K562 (cell line): ENCODE data around the gene COL9A3.

Source experiments
- ARID2 ChIP-seq: fragments of 450-650 bp; IDR thresholded peaks from 2 replicates; pipeline ENCODE4 v1.6.1; 2017; ENCODE audit warnings: antibody characterized with exemption, mild to moderate bottlenecking
- EP300 ChIP-seq: IDR thresholded peaks from 2 replicates; pipeline ENCODE4 v1.6.1; 2012; ENCODE audit warnings: low read length, improper control_type of control experiment
- FOS ChIP-seq: IDR thresholded peaks from 3 replicates; pipeline ENCODE4 v1.6.1; 2011; ENCODE audit not compliant: insufficient read length; ENCODE audit errors: extremely low read depth
- GATA2 ChIP-seq: sonication (generic); formaldehyde crosslinking; IDR thresholded peaks from 2 replicates; pipeline ENCODE4 v1.4.0; 2020; ENCODE audit warnings: mild to moderate bottlenecking, missing genetic modification reagents
- POLR2A ChIP-seq: fragments of 450-650 bp; conservative IDR thresholded peaks from 2 replicates; pipeline ENCODE4 v1.6.1; 2016
- RCOR1 ChIP-seq, 2 experiments: IDR thresholded peaks; 2 replicates each; pipeline ENCODE4 v1.6.1; 2012; ENCODE audit warnings: low read depth in 2 of 2, low read length in 2 of 2, borderline replicate concordance in 1 of 2, improper control_type of control experiment in 1 of 2
- TFAM ChIP-seq: fragments of 250-450 bp; sonication (Bioruptor Pico); conservative IDR thresholded peaks from 2 replicates; pipeline ENCODE4 v1.5.0; 2021; ENCODE audit warnings: mild to moderate bottlenecking, moderate library complexity
- TF ChIP-seq, protein P1 (sequence below): sonication (generic); formaldehyde crosslinking; IDR thresholded peaks from 2 replicates; pipeline ENCODE4 v1.8.1; 2023; ENCODE audit warnings: mild to moderate bottlenecking, missing genetic modification reagents
- TF ChIP-seq, protein P2 (sequence below), 3 experiments: IDR thresholded peaks in 2 of 3; conservative IDR thresholded peaks in 1 of 3; 2 replicates each; pipeline ENCODE4 v1.5.1; 2011 to 2012; ENCODE audit warnings: low read length in 3 of 3, mild to moderate bottlenecking in 3 of 3, control low read depth in 2 of 3, improper control_type of control experiment in 1 of 3, inconsistent platforms in 1 of 3, low read depth in 1 of 3, mixed read lengths in 1 of 3, moderate library complexity in 1 of 3; ENCODE audit not compliant: insufficient read depth in 2 of 3
- TF ChIP-seq, protein P3 (sequence below): sonication (generic); formaldehyde crosslinking; IDR thresholded peaks from 2 replicates; pipeline ENCODE4 v1.9.0; 2022; ENCODE audit warnings: mild to moderate bottlenecking, missing genetic modification reagents

DNA sequence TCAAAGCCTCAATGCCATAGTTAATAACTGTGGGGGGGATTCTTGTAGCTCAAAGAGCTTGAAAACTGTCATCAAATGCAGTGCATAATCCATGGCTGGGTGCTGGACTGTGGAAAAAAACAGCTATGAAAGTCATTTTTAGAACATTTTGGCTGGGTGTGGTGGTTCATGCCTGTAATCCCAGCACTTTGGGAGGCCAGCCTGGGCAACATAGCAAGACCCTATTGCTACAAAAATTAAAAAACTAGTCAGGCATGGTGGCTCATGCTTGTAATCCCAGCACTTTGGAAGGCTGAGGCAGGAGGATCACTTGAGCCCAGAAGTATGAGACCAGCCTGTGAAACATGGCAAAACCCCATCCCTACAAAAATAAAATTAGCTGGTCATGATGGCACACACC lies 32.6 kb downstream of the COL9A3 start:
- TF ChIP-seq ARID2 = no peak
- TF ChIP-seq, protein P1, sequence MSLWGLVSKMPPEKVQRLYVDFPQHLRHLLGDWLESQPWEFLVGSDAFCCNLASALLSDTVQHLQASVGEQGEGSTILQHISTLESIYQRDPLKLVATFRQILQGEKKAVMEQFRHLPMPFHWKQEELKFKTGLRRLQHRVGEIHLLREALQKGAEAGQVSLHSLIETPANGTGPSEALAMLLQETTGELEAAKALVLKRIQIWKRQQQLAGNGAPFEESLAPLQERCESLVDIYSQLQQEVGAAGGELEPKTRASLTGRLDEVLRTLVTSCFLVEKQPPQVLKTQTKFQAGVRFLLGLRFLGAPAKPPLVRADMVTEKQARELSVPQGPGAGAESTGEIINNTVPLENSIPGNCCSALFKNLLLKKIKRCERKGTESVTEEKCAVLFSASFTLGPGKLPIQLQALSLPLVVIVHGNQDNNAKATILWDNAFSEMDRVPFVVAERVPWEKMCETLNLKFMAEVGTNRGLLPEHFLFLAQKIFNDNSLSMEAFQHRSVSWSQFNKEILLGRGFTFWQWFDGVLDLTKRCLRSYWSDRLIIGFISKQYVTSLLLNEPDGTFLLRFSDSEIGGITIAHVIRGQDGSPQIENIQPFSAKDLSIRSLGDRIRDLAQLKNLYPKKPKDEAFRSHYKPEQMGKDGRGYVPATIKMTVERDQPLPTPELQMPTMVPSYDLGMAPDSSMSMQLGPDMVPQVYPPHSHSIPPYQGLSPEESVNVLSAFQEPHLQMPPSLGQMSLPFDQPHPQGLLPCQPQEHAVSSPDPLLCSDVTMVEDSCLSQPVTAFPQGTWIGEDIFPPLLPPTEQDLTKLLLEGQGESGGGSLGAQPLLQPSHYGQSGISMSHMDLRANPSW (CRISPR knock-in tag) = no peak
- TF ChIP-seq, protein P2, sequence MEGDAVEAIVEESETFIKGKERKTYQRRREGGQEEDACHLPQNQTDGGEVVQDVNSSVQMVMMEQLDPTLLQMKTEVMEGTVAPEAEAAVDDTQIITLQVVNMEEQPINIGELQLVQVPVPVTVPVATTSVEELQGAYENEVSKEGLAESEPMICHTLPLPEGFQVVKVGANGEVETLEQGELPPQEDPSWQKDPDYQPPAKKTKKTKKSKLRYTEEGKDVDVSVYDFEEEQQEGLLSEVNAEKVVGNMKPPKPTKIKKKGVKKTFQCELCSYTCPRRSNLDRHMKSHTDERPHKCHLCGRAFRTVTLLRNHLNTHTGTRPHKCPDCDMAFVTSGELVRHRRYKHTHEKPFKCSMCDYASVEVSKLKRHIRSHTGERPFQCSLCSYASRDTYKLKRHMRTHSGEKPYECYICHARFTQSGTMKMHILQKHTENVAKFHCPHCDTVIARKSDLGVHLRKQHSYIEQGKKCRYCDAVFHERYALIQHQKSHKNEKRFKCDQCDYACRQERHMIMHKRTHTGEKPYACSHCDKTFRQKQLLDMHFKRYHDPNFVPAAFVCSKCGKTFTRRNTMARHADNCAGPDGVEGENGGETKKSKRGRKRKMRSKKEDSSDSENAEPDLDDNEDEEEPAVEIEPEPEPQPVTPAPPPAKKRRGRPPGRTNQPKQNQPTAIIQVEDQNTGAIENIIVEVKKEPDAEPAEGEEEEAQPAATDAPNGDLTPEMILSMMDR (IDR thresholded peaks at IDR 0.05 in 2 of 3, conservative IDR thresholded peaks at IDR 0.05 in 1 of 3; ENCODE audit: insufficient read depth in 2 of 3, low read depth in 1 of 3, low read length in 3 of 3) = no peak
- TF ChIP-seq FOS = no peak
- no peak for TF ChIP-seq EP300
- TF ChIP-seq TFAM = no peak
- TF ChIP-seq GATA2 (CRISPR knock-in tag) = no peak
- TF ChIP-seq RCOR1 (IDR thresholded peaks at IDR 0.05; ENCODE audit: borderline replicate concordance in 1 of 2, low read depth in 2 of 2, low read length in 2 of 2) = no peak
- no peak for TF ChIP-seq POLR2A
- TF ChIP-seq, protein P3, sequence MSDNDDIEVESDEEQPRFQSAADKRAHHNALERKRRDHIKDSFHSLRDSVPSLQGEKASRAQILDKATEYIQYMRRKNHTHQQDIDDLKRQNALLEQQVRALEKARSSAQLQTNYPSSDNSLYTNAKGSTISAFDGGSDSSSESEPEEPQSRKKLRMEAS (CRISPR knock-in tag) = no peak
